Measurements from ENCODE around the gene PMVK.

Gene PMVK

DNA sequence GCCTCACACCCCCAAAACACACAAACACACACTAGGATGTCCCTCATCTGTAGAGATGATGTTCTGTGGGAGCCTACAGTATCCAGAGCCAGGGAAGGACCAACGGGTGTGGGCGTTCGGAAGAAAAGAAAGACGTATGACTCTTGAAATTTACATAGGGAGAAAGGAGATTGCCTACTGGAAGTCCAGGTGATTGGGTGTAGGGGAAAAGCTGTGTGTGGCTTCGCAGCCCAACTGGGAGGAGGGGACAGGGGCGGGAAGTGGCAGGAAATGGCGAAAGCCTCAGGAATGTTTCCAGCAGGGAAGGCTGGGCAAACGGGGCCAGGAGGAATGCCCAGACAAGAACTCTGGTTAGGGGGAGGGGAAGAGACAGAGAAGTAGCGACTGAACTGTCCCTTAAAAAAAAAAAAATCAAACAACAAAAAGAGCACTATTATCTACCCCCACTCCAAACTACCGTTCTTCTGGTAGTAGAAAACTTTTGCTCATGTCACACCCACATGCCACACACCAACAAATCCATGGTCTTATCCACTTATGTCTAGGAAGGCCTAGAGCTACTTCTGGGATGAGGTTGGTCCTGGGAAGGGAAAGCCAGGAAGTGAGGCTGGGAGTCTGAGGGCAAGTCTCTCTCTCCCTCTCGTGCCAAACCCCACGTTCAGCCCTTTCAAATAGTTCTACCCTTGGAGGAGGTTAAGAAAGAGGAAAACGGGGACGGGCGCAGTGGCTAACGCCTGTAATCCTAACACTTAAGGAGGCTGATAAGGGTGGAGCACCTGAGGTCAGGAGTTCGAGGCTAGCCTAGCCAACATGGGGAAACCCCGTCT is 36.2 kb upstream of the PMVK start:
- H3K4me3 Mint-ChIP-seq: no peak overlapping the region
- H3K27ac Mint-ChIP-seq (ENCODE audit: low read depth): no peak overlapping the region

DNA sequence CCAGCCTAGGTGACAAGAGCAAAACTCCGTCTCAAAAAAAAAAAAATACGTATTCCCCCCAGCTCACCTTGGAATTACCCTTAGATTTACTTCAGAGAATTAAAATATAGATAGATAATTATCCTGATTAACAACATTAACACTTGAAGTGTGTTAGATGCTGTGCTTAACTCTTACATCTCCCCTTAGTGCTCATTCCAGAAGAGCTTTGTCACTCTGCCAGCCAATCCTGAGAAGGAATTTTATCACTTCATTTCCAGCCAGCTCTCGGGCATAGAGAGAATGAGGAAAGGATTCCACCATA is 35.6 kb upstream of the PMVK start:
- no peaks in the 10 kb centered on the region for H3K27me3 Mint-ChIP-seq
- no peak overlapping the region for H3K27ac Mint-ChIP-seq (ENCODE audit: low read depth)
- H3K36me3 Mint-ChIP-seq (ENCODE audit: insufficient read depth): peaks cover 14% of the 10 kb centered on the region
- ATAC-seq (replicated peaks; ENCODE audit: extremely low read depth, poor library complexity, severe bottlenecking) (no peak), DNase-seq (ENCODE audit: low spot score in 2 of 2) (no peak)
- no peaks in the 10 kb centered on the region for H3K9me3 Mint-ChIP-seq
- H3K4me1 Mint-ChIP-seq: peaks cover 42% of the 10 kb centered on the region
- H3K4me3 Mint-ChIP-seq: no peak overlapping the region

More for the DNA sequence above, 36.2 kb upstream of the PMVK start:
- Mint-ChIP-seq H3K27me3 (no peaks in the 10 kb centered on the region), H3K9me3 (no peaks in the 10 kb centered on the region), H3K4me1 (peaks cover 42% of the 10 kb centered on the region), H3K36me3 (ENCODE audit: insufficient read depth) (peaks cover 12% of the 10 kb centered on the region)
- no peak for ATAC-seq (replicated peaks; ENCODE audit: extremely low read depth, poor library complexity, severe bottlenecking)
- DNase-seq (ENCODE audit: low spot score in 2 of 2): no peak

DNA sequence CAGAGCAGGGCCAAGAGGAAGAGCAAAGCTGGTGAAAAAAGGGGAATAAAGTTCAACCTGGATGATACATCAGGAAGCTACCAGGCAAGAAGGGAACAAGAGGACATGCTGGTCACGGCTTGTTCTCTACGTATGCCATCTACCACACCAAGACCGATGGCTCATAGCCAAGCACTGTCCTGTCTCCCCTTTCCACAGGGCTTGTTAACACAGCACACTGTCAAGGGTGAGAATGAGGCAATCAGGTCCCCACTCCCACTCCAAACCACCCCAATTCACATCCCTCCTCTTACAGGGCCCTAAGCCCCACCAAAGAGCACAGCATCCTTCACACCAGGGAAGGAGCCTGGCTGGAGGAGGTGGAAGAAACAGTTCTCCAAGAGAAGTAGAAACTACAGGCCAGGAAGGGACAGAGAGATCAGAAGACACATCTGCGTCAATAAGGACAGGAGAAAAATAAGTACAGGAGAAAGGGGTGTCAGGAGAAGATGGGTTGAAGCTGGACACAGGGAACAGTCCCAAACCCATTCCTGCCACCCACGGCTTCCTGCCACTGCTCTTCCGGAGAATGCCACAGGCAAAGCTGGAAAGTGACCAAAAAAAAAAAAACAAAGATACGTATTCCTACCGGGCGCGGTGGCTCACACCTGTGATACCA is 35.0 kb upstream of the PMVK start:
- DNase-seq (ENCODE audit: low spot score in 2 of 2) (no peak), ATAC-seq (replicated peaks; ENCODE audit: extremely low read depth, poor library complexity, severe bottlenecking) (no peak)
- Mint-ChIP-seq H3K27ac (ENCODE audit: low read depth) (peak overlapping the region; percentile 72), H3K36me3 (ENCODE audit: insufficient read depth) (peaks cover 17% of the 10 kb centered on the region), H3K27me3 (no peaks in the 10 kb centered on the region), H3K4me3 (peak overlapping the region; percentile 29), H3K4me1 (peaks cover 42% of the 10 kb centered on the region), H3K9me3 (no peaks in the 10 kb centered on the region)

DNA sequence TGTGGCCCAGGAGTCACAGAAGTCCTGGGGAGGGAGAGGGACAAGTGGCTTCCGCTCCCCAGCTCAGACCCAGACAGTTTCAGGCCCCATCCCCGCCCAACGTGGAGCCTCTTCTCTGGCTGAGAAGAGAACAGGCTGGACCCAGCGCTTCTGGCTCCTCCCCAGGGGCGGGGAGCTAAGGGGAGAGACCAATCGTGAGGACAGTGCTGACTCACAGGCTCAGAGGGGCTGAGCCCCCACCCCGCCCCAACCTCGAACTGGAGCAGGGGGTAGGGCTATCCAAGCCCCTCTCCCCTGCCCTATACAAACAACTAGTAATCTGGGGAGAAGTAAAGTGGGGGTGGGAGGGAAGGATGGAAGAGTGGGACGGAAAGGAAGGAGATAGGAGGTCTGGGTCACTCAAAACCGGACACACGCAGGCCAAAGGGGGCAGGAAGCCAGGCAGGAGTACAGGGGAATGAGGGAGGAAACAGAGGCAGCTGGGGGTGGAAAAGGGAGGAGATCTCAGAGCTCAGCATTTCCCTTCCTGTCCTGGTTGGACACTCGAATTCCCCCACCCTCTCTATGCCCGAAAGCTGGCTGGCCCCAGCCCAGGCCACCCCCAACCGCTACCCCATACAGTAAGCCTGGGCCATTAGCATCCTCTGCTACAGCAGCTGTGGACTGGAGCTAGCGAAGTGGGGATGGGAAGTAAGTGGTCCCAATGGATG is 34.3 kb upstream of the PMVK start, which contains the start of gene SHC1:
SHC1 (minus strand) TSS at position 117 of the 710 bp plus-strand sequence. CDS start 221 bp downstream, outside the sequence.
- Mint-ChIP-seq H3K4me1 (peaks cover 42% of the 10 kb centered on the region), H3K9me3 (no peaks in the 10 kb centered on the region), H3K4me3 (peak within 1 kb of the TSS; percentile 29), H3K27me3 (no peaks in the 10 kb centered on the region), H3K36me3 (ENCODE audit: insufficient read depth) (peaks cover 19% of the 10 kb centered on the region), H3K27ac (ENCODE audit: low read depth) (peak within 1 kb of the TSS; percentile 72)
- ATAC-seq (replicated peaks; ENCODE audit: extremely low read depth, poor library complexity, severe bottlenecking): no peak
- DNase-seq (ENCODE audit: low spot score in 2 of 2): no peak

DNA sequence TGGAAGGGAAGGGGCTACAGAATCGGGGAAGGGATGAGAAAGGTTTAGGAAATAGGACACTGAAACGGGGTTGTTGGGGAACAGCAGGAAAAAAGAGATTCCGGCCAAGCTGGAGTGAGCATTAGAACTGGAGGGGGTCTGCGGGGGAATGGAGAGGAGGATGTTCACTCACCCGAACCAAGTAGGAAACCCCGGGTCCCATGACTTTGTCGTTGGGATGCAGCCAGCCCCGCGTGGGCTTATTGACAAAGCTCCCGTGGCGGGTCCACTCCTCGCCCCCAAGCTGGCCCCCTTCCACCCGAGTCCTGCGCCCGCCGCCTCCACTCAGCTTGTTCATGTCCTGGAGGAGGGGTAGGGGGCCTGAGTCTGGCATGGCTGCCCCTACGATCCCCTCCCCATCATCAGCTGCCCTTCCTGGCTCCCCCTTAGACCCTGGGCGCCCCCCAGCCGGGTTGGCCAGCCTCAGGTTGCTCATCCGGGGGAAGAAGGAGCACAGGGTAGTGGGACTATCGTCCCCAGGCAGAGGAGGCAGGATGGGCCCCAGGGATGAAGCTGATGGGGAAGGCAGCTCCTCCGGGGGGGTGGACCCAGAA is 33.4 kb upstream of the PMVK start:
- Mint-ChIP-seq H3K4me1 (peaks cover 42% of the 10 kb centered on the region), H3K27ac (ENCODE audit: low read depth) (peak overlapping the region; percentile 72), H3K36me3 (ENCODE audit: insufficient read depth) (peaks cover 22% of the 10 kb centered on the region), H3K9me3 (no peaks in the 10 kb centered on the region), H3K4me3 (no peak overlapping the region), H3K27me3 (no peaks in the 10 kb centered on the region)
- ATAC-seq (replicated peaks; ENCODE audit: extremely low read depth, poor library complexity, severe bottlenecking) (no peak), DNase-seq (ENCODE audit: low spot score in 2 of 2) (no peak)

DNA sequence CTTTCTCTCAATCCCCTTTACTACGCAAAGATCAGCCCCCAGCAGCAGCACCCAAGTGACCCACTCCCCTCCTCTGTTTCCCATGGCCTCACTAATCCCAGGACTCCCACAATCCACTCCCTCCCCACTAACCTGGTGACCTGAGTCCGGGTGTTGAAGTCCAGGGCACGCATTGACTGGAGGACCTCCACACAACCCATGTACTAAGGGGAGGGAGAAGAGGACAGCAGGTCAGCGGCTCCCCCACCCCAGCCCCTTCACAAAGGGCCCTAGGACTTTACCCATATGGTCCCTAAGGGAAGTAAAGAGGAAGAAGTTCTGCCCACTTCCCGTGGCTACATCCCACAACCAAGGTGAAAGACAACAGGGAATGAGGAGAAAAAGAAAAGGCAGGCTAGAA is 32.7 kb upstream of the PMVK start:
- no peak for DNase-seq (ENCODE audit: low spot score in 2 of 2)
- ATAC-seq (replicated peaks; ENCODE audit: extremely low read depth, poor library complexity, severe bottlenecking): no peak
- H3K36me3 Mint-ChIP-seq (ENCODE audit: insufficient read depth): peaks cover 26% of the 10 kb centered on the region
- H3K4me1 Mint-ChIP-seq: peaks cover 42% of the 10 kb centered on the region
- H3K27ac Mint-ChIP-seq (ENCODE audit: low read depth): peak overlapping the region; percentile 72
- no peaks in the 10 kb centered on the region for H3K9me3 Mint-ChIP-seq
- no peak overlapping the region for H3K4me3 Mint-ChIP-seq
- no peaks in the 10 kb centered on the region for H3K27me3 Mint-ChIP-seq

DNA sequence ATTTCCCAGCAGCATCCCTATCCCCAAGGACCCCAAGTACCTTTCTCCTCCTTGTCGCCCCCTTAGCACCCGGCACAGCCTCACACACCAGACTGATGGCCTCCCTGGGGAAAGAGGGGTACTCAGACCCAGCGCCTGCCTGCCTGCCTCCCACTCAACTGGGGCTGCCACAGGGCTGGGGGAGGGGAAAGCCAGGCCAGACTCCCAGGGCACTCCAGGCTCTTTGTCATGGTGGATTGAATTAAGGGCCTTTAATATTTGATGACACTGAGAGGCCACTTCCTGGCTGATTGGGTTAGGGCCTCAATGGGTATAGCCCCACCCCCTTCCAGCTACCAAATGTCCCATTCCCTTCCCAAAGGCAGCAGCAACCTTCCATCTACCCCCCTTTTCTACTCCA is 32.2 kb upstream of the PMVK start:
- peak overlapping the region; percentile 72 for H3K27ac Mint-ChIP-seq (ENCODE audit: low read depth)
- DNase-seq (ENCODE audit: low spot score in 2 of 2) (no peak), ATAC-seq (replicated peaks; ENCODE audit: extremely low read depth, poor library complexity, severe bottlenecking) (no peak)
- no peak overlapping the region for H3K4me3 Mint-ChIP-seq
- no peaks in the 10 kb centered on the region for H3K9me3 Mint-ChIP-seq
- no peaks in the 10 kb centered on the region for H3K27me3 Mint-ChIP-seq
- peaks cover 30% of the 10 kb centered on the region for H3K36me3 Mint-ChIP-seq (ENCODE audit: insufficient read depth)
- peaks cover 45% of the 10 kb centered on the region for H3K4me1 Mint-ChIP-seq

DNA sequence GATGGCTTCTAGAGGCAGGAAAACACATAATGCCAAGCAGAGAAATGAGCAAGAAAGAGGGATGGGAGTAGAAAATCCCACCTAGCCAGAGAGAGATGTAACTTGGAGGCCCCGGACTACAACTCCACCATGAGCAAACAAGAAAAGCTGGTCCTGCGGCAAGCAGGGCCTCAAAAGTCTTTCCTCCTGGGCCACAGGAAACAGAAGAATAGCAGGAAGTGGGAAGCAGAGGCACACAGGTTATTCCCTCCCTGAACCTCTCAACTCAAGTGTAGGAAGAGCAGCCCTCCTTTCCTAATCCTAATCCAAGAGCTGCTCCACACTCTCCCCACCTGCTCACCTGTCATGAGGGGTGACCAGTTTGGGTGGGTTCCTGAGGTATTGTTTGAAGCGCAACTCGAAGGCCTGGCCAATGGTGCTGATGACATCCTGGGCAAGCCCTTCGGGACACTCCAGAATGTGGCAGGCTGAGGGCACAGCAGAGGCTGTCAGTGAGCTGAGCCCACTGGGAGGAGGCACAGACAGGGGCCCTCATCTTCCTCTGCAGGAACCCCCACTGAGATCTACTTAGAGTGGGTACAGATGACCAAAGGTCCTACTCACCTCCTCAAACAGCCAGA is 30.9 kb upstream of the PMVK start:
- no peak overlapping the region for H3K4me3 Mint-ChIP-seq
- H3K9me3 Mint-ChIP-seq: no peaks in the 10 kb centered on the region
- ATAC-seq (replicated peaks; ENCODE audit: extremely low read depth, poor library complexity, severe bottlenecking) (no peak), DNase-seq (ENCODE audit: low spot score in 2 of 2) (no peak)
- no peaks in the 10 kb centered on the region for H3K27me3 Mint-ChIP-seq
- H3K36me3 Mint-ChIP-seq (ENCODE audit: insufficient read depth): peaks cover 34% of the 10 kb centered on the region
- no peak overlapping the region for H3K27ac Mint-ChIP-seq (ENCODE audit: low read depth)
- peaks cover 46% of the 10 kb centered on the region for H3K4me1 Mint-ChIP-seq

DNA sequence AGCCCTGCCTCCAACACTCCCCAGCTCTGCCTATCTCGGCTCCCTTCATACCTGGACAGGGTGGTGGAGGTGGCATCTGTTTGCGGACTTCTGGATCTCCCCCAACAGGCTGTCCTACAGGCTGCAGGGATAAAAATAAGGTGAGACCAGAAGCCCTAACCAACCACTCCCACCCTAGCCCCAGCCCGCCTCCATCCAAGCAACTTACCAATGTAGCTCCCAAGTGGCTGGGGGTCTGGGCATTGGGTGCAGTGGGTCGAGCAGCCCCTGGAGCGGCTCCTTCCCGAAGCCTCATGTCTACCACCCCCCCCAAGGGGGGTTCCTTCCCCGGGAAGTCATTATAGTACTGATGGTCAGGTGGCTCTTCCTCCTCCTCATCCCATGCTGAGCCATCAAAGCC is 29.6 kb upstream of the PMVK start:
- no peak for ATAC-seq (replicated peaks; ENCODE audit: extremely low read depth, poor library complexity, severe bottlenecking)
- H3K4me3 Mint-ChIP-seq: no peak overlapping the region
- no peak overlapping the region for H3K27ac Mint-ChIP-seq (ENCODE audit: low read depth)
- H3K27me3 Mint-ChIP-seq: no peaks in the 10 kb centered on the region
- no peak for DNase-seq (ENCODE audit: low spot score in 2 of 2)
- H3K9me3 Mint-ChIP-seq: no peaks in the 10 kb centered on the region
- peaks cover 40% of the 10 kb centered on the region for H3K36me3 Mint-ChIP-seq (ENCODE audit: insufficient read depth)
- H3K4me1 Mint-ChIP-seq: peaks cover 39% of the 10 kb centered on the region

DNA sequence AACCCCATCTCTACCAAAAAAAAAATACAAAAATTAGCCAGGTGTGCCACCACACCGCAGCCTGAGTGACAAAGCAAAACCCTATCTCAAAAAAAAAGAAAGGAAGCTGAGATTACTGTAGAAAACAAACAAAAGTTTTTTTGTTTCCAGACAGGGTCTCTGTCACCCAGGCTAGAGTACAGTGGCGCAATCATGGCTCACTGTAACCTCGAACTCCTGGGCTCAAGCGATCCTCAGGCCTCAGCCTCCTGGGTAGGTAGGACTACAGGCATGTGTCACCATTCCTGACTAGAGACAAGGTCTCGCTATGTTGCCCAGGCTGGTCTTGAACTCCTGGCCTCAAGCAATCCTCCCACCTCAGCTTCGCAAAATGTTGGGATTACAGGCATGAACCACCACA is 27.8 kb upstream of the PMVK start:
- Mint-ChIP-seq H3K4me3 (no peak overlapping the region), H3K36me3 (ENCODE audit: insufficient read depth) (peaks cover 42% of the 10 kb centered on the region), H3K27me3 (no peaks in the 10 kb centered on the region), H3K27ac (ENCODE audit: low read depth) (no peak overlapping the region), H3K4me1 (peaks cover 40% of the 10 kb centered on the region), H3K9me3 (no peaks in the 10 kb centered on the region)
- DNase-seq (ENCODE audit: low spot score in 2 of 2) (no peak), ATAC-seq (replicated peaks; ENCODE audit: extremely low read depth, poor library complexity, severe bottlenecking) (no peak)

DNA sequence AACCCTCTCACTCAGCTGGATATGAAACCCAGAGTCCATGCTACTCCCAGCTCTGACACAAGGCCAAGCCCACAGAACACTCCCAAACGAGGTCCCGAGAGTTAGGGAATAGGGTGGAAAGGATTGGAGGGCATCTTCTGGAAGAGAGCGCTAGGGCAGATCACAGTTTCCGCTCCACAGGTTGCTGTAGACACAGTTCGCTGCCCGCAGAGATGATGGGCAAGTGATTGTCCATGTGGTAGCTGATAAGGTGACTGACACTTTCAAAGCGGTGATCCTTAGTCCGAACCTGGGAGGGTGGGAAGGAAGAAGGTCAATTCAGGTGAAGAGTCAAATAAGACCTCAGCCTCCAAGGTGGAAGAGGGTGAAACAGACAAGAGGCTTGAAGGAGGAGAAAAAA is 27.1 kb upstream of the PMVK start:
- ATAC-seq (replicated peaks; ENCODE audit: extremely low read depth, poor library complexity, severe bottlenecking) (no peak), DNase-seq (ENCODE audit: low spot score in 2 of 2) (no peak)
- Mint-ChIP-seq H3K36me3 (ENCODE audit: insufficient read depth) (peaks cover 40% of the 10 kb centered on the region), H3K4me3 (no peak overlapping the region), H3K4me1 (peaks cover 33% of the 10 kb centered on the region), H3K27ac (ENCODE audit: low read depth) (no peak overlapping the region), H3K27me3 (no peaks in the 10 kb centered on the region), H3K9me3 (no peaks in the 10 kb centered on the region)

DNA sequence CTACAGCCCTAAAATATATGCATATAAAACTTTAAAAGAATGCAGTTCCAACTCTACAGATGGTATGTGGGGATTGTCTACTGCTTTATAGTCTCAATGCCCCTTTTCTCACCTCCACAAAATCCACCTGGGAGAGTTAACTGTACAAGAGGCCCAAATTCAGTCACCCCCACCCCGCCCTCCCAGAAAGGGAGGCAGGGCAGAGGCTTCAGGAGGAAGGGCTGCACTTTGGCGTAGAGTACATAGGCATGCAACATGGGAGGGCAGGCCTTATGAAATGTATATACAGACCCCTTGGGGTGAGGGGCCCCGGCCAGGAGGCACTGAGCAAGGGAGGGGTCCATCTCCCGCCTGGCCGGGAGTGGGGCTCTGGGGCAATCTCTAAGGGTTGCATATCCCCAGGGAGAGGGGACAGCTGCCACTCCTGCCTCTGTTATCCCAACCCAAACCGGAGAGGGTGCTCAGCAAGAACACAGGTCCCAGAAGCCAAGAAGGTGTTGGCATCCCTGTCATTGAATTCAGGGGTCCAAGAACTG is 26.3 kb upstream of the PMVK start:
- Mint-ChIP-seq H3K36me3 (ENCODE audit: insufficient read depth) (peaks cover 37% of the 10 kb centered on the region), H3K4me3 (peak overlapping the region; percentile 81)
- no peak for ATAC-seq (replicated peaks; ENCODE audit: extremely low read depth, poor library complexity, severe bottlenecking)

More for the DNA sequence above, 26.3 kb upstream of the PMVK start:
- Mint-ChIP-seq H3K4me1 (peaks cover 26% of the 10 kb centered on the region), H3K27ac (ENCODE audit: low read depth) (peak overlapping the region; percentile 86), H3K27me3 (no peaks in the 10 kb centered on the region), H3K9me3 (no peaks in the 10 kb centered on the region)
- DNase-seq (ENCODE audit: low spot score in 2 of 2): no peak

All from central memory CD8-positive, alpha-beta T cell (primary cell).